ENCODE results near the gene SLC38A5. TPM values are rescaled to one million over a fixed set of nuclear protein-coding genes. Genes with fewer than 3 reads are reported as not detected.

The SLC38A5 gene
- total RNA-seq, 1 donor from 2014 or later, result 36.0 TPM

- FAIRE-seq (no peak), DNase-seq (ENCODE audit: low read depth) (no peak)
- Histone ChIP-seq H3K4me3 (ENCODE audit: insufficient read depth, low read depth, low read length) (peak overlapping the region; percentile 23), H4K20me1 (ENCODE audit: insufficient read depth, low read length) (no peaks in the 10 kb centered on the region), H3K79me2 (ENCODE audit: insufficient read depth, low read length) (no peaks in the 10 kb centered on the region), H3K4me2 (ENCODE audit: low read length) (peak overlapping the region; percentile 78), H3K4me1 (ENCODE audit: insufficient read depth, low read length) (peaks cover 15% of the 10 kb centered on the region), H3K9me3 (ENCODE audit: insufficient read depth, low read depth, low read length) (no peaks in the 10 kb centered on the region), H2AFZ (ENCODE audit: low read depth, low read length) (no peak overlapping the region), H3K27ac (ENCODE audit: low read depth, low read length) (no peak overlapping the region), H3K36me3 (ENCODE audit: insufficient read depth, low read length) (no peaks in the 10 kb centered on the region), H3K9ac (ENCODE audit: low read length) (peak overlapping the region; percentile 76), H3K27me3 (ENCODE audit: insufficient read depth, low read length) (no peaks in the 10 kb centered on the region)
- Mint-ChIP-seq H3K36me3 (ENCODE audit: low read depth, unreplicated experiment) (peaks cover 3% of the 10 kb centered on the region), H3K9me3 (ENCODE audit: unreplicated experiment) (peaks cover 6% of the 10 kb centered on the region), H3K27ac (ENCODE audit: unreplicated experiment) (no peak overlapping the region), H3K4me1 (ENCODE audit: low read depth, unreplicated experiment) (peaks cover 27% of the 10 kb centered on the region), H3K4me3 (ENCODE audit: unreplicated experiment) (peak overlapping the region; percentile 45), H3K27me3 (ENCODE audit: low read depth, unreplicated experiment) (no peaks in the 10 kb centered on the region)
- no peak for TF ChIP-seq EZH2 (IDR thresholded peaks at IDR 0.05; ENCODE audit: insufficient read depth, low read length)
- TF ChIP-seq, protein P1, sequence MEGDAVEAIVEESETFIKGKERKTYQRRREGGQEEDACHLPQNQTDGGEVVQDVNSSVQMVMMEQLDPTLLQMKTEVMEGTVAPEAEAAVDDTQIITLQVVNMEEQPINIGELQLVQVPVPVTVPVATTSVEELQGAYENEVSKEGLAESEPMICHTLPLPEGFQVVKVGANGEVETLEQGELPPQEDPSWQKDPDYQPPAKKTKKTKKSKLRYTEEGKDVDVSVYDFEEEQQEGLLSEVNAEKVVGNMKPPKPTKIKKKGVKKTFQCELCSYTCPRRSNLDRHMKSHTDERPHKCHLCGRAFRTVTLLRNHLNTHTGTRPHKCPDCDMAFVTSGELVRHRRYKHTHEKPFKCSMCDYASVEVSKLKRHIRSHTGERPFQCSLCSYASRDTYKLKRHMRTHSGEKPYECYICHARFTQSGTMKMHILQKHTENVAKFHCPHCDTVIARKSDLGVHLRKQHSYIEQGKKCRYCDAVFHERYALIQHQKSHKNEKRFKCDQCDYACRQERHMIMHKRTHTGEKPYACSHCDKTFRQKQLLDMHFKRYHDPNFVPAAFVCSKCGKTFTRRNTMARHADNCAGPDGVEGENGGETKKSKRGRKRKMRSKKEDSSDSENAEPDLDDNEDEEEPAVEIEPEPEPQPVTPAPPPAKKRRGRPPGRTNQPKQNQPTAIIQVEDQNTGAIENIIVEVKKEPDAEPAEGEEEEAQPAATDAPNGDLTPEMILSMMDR (IDR thresholded peaks at IDR 0.05; ENCODE audit: insufficient read depth, low read depth, low read length), result no peak
These were observed 2.7 kb downstream of the SLC38A5 start for GRCh38 chrX:48467281-48467761.

DNA sequence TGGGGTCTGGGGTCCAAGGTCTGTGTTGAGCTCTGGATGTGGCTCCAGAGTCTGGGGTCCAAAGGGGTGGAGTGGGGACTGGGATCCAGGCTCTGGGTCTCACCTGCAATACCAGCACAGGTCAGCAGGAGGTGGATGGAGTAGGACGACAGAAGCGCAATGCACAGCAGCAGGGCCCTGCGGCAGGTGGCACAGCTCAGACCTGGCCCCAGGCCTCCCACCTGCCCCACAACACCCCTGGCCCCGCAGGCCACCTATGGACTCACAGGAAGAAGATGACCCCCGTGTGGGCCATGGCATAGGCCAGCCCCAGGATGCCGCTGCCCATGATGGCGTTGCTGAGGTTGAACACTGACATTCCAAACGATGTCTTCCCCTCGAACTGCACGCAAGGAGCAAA lies 3.4 kb downstream of the SLC38A5 start:
- no peak overlapping the region for H3K27ac Mint-ChIP-seq (ENCODE audit: unreplicated experiment)
- Histone ChIP-seq H3K27me3 (ENCODE audit: insufficient read depth, low read length) (no peaks in the 10 kb centered on the region), H3K79me2 (ENCODE audit: insufficient read depth, low read length) (no peaks in the 10 kb centered on the region), H3K36me3 (ENCODE audit: insufficient read depth, low read length) (no peaks in the 10 kb centered on the region), H3K27ac (ENCODE audit: low read depth, low read length) (no peak overlapping the region), H4K20me1 (ENCODE audit: insufficient read depth, low read length) (no peaks in the 10 kb centered on the region), H3K9ac (ENCODE audit: low read length) (no peak overlapping the region), H2AFZ (ENCODE audit: low read depth, low read length) (no peak overlapping the region), H3K9me3 (ENCODE audit: insufficient read depth, low read depth, low read length) (no peaks in the 10 kb centered on the region), H3K4me1 (ENCODE audit: insufficient read depth, low read length) (peaks cover 15% of the 10 kb centered on the region), H3K4me2 (ENCODE audit: low read length) (peak overlapping the region; percentile 78), H3K4me3 (ENCODE audit: insufficient read depth, low read depth, low read length) (no peak overlapping the region)
- H3K4me1 Mint-ChIP-seq (ENCODE audit: low read depth, unreplicated experiment), result peaks cover 27% of the 10 kb centered on the region
- no peak for DNase-seq (ENCODE audit: low read depth)
- no peak for FAIRE-seq
- no peak overlapping the region for H3K4me3 Mint-ChIP-seq (ENCODE audit: unreplicated experiment)
- TF ChIP-seq, protein P1 (IDR thresholded peaks at IDR 0.05; ENCODE audit: insufficient read depth, low read depth, low read length), result no peak
- TF ChIP-seq EZH2 (IDR thresholded peaks at IDR 0.05; ENCODE audit: insufficient read depth, low read length), result no peak
- no peaks in the 10 kb centered on the region for H3K27me3 Mint-ChIP-seq (ENCODE audit: low read depth, unreplicated experiment)
- H3K36me3 Mint-ChIP-seq (ENCODE audit: low read depth, unreplicated experiment), result peaks cover 3% of the 10 kb centered on the region
- H3K9me3 Mint-ChIP-seq (ENCODE audit: unreplicated experiment), result peaks cover 6% of the 10 kb centered on the region

- Histone ChIP-seq H3K79me2 (ENCODE audit: insufficient read depth, low read length) (no peaks in the 10 kb centered on the region), H4K20me1 (ENCODE audit: insufficient read depth, low read length) (no peaks in the 10 kb centered on the region), H2AFZ (ENCODE audit: low read depth, low read length) (peak overlapping the region; percentile 59), H3K27ac (ENCODE audit: low read depth, low read length) (peak overlapping the region; percentile 89), H3K4me1 (ENCODE audit: insufficient read depth, low read length) (peaks cover 15% of the 10 kb centered on the region), H3K4me2 (ENCODE audit: low read length) (peak overlapping the region; percentile 71), H3K27me3 (ENCODE audit: insufficient read depth, low read length) (no peaks in the 10 kb centered on the region), H3K9me3 (ENCODE audit: insufficient read depth, low read depth, low read length) (no peaks in the 10 kb centered on the region), H3K4me3 (ENCODE audit: insufficient read depth, low read depth, low read length) (no peak overlapping the region), H3K36me3 (ENCODE audit: insufficient read depth, low read length) (no peaks in the 10 kb centered on the region), H3K9ac (ENCODE audit: low read length) (peak overlapping the region; percentile 75)
- Mint-ChIP-seq H3K27ac (ENCODE audit: unreplicated experiment) (peak overlapping the region; percentile 88), H3K4me1 (ENCODE audit: low read depth, unreplicated experiment) (peaks cover 23% of the 10 kb centered on the region), H3K4me3 (ENCODE audit: unreplicated experiment) (peak overlapping the region; percentile 69), H3K9me3 (ENCODE audit: unreplicated experiment) (peaks cover 5% of the 10 kb centered on the region), H3K27me3 (ENCODE audit: low read depth, unreplicated experiment) (no peaks in the 10 kb centered on the region), H3K36me3 (ENCODE audit: low read depth, unreplicated experiment) (peaks cover 6% of the 10 kb centered on the region)
- DNase-seq (ENCODE audit: low read depth) (peak; percentile 98), FAIRE-seq (peak; percentile 88)
- TF ChIP-seq EZH2 (IDR thresholded peaks at IDR 0.05; ENCODE audit: insufficient read depth, low read length), result no peak
These were observed 4.6 kb downstream of the SLC38A5 start for GRCh38 chrX:48465336-48465933.
